Frontal cortex (tissue), 4 donors: ENCODE data around the gene ELF5. TPM values are rescaled to one million over a fixed set of nuclear protein-coding genes. Genes with fewer than 3 reads are reported as not detected.

Source experiments
- DNase-seq, 2 donors: peaks; one replicate each; pipeline ENCODE4 v3.0.0; 2012; ENCODE audit warnings: low spot score in 2 of 2
- FAIRE-seq: peaks from 2 replicates; lab custom pipeline; 2012; peaks lifted over from hg19 to GRCh38; lab: Jason Lieb, UNC
- total RNA-seq: library from RNA; depleted of rRNA; stranded (reverse); fragments of >200 nt; gene quantifications from one replicate; pipeline ENCODE4 v1.2.3, GENCODE V29; 2014
- donor health status: control.
- donor health status: control.
- donor health status: control.

Gene ELF5
- total RNA-seq, 1 donor from 2014 or later: not detected

DNA sequence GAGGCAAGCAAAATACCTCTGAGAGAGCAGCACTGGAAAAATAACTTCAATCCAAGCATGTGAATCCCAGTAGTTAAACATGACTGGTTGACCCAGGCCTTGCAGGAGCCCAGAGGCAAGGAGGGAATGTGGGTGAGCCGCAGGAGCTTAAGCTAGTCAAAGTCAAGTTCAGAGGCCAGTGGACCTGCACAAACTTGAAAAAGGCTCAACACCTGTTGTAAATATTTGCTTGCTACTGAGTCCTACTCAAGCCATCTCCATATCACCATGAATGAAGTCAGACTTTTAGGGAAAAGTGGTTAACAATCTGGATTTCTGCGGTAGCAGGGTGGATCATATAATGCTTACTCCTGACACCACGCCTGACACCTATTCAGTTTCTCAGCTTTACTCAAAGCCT is 79.7 kb downstream of the ELF5 start:
- DNase-seq (no peak), FAIRE-seq (no peak)

DNA sequence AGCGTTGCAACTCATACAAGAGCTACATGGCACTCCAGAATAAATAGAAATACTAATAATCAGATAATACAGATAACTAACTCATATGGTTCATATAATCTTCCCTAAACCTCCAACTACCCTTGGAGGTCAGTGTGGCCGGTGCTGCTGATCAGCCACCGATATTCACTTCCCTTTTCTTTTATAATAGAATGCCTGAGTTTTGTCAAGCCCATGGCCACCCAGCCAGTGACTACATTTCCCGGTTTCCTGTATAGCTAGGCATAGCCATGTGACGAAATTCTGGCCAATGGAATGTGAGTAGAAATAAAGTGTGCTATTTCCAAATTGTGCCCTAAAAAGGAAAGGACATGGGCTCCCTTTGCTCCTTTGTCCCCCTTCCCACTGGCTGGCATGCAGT is 80.8 kb downstream of the ELF5 start:
- no peak for DNase-seq
- FAIRE-seq: no peak

DNA sequence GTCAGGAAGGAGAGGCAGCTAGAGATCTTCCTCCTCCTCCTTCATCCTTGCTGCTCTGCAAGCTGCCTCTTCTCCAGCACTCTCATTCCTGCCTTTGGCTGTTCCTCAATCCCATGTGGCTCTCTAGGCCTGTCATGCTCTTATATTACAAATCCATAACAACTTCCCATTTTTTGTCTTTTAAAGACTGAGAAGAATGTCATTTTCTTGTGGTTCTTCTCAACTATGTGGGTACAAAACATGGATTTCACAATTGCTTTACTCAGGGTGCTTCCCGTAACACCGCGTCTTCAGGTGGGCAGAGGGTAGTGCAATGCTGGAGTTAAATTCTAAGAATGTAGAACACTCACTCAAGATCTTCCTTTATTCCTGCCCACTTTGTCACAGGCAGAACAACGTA is 81.6 kb downstream of the ELF5 start:
- FAIRE-seq: no peak

More for the DNA sequence above, 81.6 kb downstream of the ELF5 start:
- DNase-seq: no peak

Other genes with a start within 250 kb of the ELF5 start
- 2.4 TPM for gene ABTB2, start 155.8 kb downstream of the ELF5 start, total RNA-seq
- 55.0 TPM for gene CAT, start 74.9 kb downstream of the ELF5 start, total RNA-seq
- 0.41 TPM for gene EHF, start 107.3 kb upstream of the ELF5 start, total RNA-seq